HPDE6-E6E7 (cell line): ENCODE results near the gene IFI44L.
A peak's percentile ranks its signal among the peaks of the same experiment; 100 is the strongest.

Source experiments
- DNase-seq: peaks from one replicate; pipeline ENCODE4 v3.0.0; 2011; ENCODE audit warnings: missing footprints; ENCODE audit errors: extremely low spot score

IFI44L gene

DNA sequence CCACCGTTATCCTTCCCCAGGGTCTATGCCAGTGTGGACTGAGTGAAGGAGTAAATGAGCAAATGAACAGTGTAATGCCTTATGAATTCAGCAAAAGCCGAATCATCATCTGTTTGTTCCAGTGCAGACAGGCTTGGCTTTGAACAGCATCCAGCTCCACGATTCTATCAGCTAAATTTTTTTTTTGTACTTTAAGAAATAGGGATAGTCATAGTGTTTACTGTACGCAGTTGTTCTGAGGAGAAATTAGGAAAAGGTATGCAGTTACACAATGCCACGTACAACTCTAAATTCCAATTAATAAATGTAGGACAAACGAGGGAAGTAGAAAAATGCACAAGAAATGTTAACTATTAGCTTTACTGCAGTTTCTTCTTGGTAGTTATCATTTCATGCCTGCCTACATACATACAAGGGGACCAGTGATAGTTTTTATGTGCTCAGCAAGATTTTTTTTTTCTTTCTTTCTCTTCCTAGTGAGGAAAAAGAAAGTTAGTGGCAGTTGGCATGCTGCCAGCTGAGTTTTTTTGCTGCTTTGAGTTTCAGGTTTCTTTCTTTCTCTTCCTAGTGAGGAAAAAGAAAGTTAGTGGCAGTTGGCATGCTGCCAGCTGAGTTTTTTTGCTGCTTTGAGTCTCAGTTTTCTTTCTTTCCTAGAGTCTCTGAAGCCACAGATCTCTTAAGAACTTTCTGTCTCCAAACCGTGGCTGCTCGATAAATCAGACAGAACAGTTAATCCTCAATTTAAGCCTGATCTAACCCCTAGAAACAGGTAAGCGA lies at the start of gene IFI44L:
Gene IFI44L, plus strand, starts transcription at position 646 of the 777 bp plus-strand sequence. CDS start 7,468 bp downstream, outside the sequence.
- no peak for DNase-seq

DNA sequence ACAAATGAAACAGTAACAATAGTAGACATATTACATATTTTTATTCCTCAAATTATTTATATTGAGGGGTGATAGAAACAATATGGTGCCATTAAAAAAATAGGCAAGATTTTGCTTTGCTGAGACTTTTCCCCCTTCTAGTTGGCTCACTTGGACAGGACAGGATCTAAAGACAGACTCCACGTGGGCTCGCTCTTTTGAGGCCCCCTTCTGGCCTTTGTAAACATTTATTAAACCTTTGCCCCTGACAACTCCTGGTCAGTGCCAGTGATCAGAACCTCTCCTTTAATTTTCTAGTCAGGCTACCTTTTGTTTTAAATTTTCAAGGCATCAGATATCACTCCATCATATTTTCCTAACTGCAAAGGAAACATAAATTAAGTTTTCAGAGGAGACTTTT lies 49.7 kb upstream of the IFI44L start:
- no peak for DNase-seq

- DNase-seq, result no peak
Observed at GRCh38 chr1:78577257-78578100, 42.8 kb upstream of the IFI44L start.

- DNase-seq, result no peak
Observed at GRCh38 chr1:78586572-78586971, 33.7 kb upstream of the IFI44L start.

DNA sequence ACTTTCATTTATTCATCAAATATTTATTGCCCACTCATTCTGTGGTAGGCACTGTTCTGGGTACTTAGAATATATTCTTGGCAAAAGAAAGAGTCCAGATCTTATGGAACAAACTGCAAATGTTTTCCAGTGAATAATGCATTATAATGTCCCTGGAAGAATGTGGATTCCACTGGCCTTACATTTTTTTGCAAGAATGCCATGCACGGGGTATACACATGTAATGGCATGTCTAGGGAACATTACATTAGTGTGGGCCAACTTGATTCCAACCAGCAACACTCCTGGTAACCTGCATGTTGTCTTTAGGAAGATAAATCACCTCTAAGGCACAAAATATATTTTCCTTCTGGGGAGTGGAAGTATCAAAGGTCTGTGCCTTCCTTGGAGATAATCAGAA lies 33.0 kb upstream of the IFI44L start:
- no peak for DNase-seq

- DNase-seq, result no peak
Observed at GRCh38 chr1:78591971-78592370, 28.3 kb upstream of the IFI44L start.

- no peak for DNase-seq
Observed at GRCh38 chr1:78599294-78599693, 21.0 kb upstream of the IFI44L start.

GRCh38 chr1:78601068-78601467 lies 19.2 kb upstream of the IFI44L start:
- no peak for DNase-seq

DNA sequence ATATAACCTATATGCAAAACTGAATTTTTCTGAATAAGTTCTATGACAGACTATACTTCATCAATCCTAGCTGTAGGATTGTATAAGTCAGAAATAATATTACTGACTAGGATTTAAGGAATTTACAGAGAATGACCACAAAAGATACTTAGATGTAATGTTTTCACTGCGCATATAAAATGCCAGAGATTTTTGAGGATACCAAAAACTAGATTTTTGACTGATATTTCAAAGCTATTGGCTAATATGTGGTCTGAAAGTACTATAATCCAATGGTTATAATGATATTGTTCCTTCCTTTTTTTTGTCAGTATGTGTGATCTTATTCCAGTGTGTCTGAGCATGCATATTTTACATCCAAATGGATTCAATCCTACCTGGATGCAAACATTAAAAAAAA lies 17.0 kb upstream of the IFI44L start:
- no peak for DNase-seq

GRCh38 chr1:78604643-78605042 lies 15.6 kb upstream of the IFI44L start:
- DNase-seq, result no peak

- no peak for DNase-seq
Observed at GRCh38 chr1:78606274-78606673, 14.0 kb upstream of the IFI44L start.

GRCh38 chr1:78607334-78607927 lies 12.8 kb upstream of the IFI44L start:
- no peak for DNase-seq

DNA sequence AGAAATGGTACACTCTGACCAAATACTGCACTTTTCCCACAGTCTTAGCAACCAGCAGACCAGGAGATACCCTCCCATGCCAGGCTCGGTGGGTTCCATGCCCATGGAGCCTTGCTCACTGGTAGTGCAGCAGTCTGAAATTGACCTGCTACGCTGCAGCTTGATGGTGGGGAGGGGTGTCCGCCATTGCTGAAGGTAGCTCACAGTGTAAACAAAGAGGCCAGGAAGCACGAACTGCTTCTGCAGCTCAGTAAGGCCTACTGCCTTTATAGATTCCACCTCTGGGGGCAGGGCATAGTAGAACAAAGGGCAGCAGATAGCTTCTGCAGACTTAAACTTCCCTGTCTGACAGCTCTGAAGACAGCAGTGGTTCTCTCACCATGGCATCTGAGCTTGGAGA lies 12.3 kb upstream of the IFI44L start:
- DNase-seq, result no peak

DNA sequence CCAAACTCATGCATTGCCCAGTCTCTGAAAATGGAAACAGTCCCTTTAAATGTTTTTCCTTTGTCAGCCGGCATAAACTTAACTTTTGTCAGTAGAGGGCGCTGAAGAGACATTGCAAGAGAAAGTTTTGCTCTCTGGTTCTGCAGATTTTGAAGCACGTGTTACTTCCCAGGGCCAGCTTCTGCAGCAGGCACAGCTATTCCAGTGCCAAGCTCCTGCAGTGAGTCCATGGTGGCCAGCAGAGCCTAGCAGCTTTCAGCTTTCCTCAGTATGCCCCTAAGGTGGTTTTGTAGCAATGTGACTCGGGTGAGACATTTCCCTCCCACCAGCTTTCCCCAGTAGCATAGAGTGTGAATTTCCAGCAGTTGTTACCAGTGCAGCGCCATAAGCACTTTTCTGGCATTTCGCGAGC lies 2.6 kb upstream of the IFI44L start:
- DNase-seq, result peak; percentile 51

DNA sequence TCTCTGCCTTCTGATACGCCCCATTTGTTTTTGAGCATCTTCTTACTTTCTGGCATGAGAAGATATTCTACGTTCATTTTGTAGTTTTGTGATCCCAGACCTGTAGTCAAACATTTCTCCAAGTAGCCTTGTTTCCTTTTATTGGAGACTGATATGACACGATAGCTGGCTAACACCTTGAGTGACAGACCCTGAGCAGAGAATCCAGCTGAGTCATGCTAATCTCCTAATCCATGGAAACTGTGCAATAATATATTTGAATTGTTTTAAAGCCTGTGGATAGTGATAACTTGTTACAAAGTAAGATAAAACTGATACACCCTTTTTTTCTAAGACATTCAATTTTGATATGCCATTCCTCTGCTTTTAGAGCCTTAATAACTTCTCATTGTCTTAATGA lies 1.2 kb upstream of the IFI44L start:
- DNase-seq, result no peak

- no peak for DNase-seq
Observed at GRCh38 chr1:78619446-78619802, 824 bp upstream of the IFI44L start.

DNA sequence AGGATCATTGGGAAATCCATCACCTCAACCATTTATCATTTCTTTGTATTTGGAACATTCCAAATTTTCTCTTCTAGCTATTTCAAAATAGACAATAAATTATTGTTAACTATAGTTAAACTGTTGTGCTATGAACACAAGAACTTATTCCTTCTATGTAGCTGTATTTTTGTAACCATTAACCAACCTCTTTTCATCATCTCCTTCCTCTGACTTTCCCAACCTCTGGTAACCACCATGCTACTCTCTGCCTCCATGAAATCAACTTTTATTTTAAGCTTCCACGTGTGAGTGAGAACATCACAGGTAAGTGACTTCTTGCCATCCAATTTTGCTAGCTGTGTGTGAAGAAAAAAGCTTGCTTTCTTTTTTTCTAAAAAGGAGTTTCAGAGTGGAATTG lies 418 bp downstream of the IFI44L start:
- no peak for DNase-seq

GRCh38 chr1:78622548-78622947 lies 2.3 kb downstream of the IFI44L start:
- no peak for DNase-seq

DNA sequence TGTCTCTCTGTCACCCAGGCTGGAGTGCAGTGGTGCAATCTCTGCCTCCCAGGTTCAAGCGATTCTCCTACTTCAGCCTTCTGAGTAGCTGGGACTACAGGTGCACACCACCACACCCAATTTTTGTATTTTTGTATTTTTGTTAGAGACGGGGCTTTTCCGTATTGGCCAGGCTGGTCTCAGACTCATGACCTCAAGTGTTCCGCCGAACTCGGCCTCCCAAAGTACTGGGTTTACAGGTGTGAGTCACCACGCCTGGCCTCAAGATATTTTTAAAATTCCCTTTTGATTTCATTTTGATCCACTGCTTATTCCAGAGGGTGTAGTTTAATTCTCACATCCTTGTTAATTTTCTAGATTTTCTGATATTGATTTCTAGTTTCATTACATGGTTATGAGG lies 3.8 kb downstream of the IFI44L start:
- DNase-seq, result no peak

- DNase-seq, result no peak
Observed at GRCh38 chr1:78627321-78627720, 7.1 kb downstream of the IFI44L start.

GRCh38 chr1:78630600-78630999 lies 10.4 kb downstream of the IFI44L start:
- no peak for DNase-seq

GRCh38 chr1:78633209-78633608 lies 13.0 kb downstream of the IFI44L start:
- DNase-seq, result no peak

DNA sequence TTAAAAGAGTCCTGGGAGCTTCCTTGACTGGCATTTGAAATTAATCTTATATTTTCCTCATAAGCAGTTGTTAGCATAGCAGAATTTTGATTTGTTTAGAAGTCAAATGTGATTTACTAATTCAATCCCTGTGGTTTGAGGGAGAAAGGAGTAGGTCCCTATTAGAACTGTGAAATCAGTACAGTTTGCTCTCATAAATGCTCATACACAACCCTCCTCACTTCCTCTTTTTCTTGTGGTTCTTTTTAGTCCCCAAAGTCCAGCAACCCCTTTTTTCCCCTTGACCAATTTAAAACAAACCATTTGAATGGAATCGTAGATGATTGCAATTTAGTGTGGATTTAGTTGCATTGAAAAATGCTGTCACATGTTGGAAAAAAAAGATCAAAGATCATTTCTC lies 20.2 kb downstream of the IFI44L start:
- no peak for DNase-seq
